Body of pancreas (tissue), 4 donors: ENCODE results near the gene DNER. TPM values are rescaled to one million over a fixed set of nuclear protein-coding genes. Genes with fewer than 3 reads are reported as not detected.

ENCODE experiments used
- ATAC-seq: fragments of 150-250 bp; one replicate; pipeline ENCODE4 v1.9.1; 2016
- DNase-seq, 4 donors: peaks; one replicate each; pipeline ENCODE4 v3.0.0-alpha.2; 2019
- H3K27ac ChIP-seq, 4 donors: fragments of 200-600 bp; sonication (generic); 1 replicate in 3 of 4; 2 replicates in 1 of 4; pipeline versions ENCODE4 v1.5.1 to v1.6.1; 2016 to 2019; ENCODE audit warnings: mild to moderate bottlenecking in 1 of 4, mixed read lengths in 1 of 4, moderate library complexity in 1 of 4
- H3K27me3 ChIP-seq, 2 donors: fragments of 200-600 bp; sonication (generic); one replicate each; pipeline ENCODE4 v1.6.0; 2016; ENCODE audit warnings: mild to moderate bottlenecking in 1 of 2
- H3K36me3 ChIP-seq, 2 donors: fragments of 200-600 bp; sonication (generic); replicated peaks in 1 of 2; 2 replicates each; pipeline ENCODE4 v1.5.1; 2016; ENCODE audit warnings: low read depth in 2 of 2; ENCODE audit not compliant: insufficient read depth in 1 of 2
- H3K4me1 ChIP-seq: fragments of 200-600 bp; sonication (generic); one replicate; pipeline ENCODE4 v1.6.0; 2016
- H3K4me3 ChIP-seq, 2 donors: fragments of 200-600 bp; sonication (generic); 1 replicate in 1 of 2; 2 replicates in 1 of 2; pipeline ENCODE4 v1.5.1; 2016 to 2019
- H3K9me3 ChIP-seq, 3 donors: fragments of 200-600 bp; sonication (generic); 1 replicate in 2 of 3; 2 replicates in 1 of 3; pipeline ENCODE4 v1.5.1; 2016
- POLR2A ChIP-seq, 3 donors: fragments of 450-650 bp; IDR thresholded peaks; one replicate each; pipeline ENCODE4 v1.6.1; 2016; ENCODE audit warnings: antibody characterized with exemption in 3 of 3, mild to moderate bottlenecking in 2 of 3
- WGBS, 2 donors: methylation state at CpG; one replicate each; pipeline ENCODE4 v1.1.5; 2017; 5-methylcytosine and 5-hydroxymethylcytosine counted together
- intact Hi-C: fragments of 100-400 bp; cut with DNase I; formaldehyde crosslinking; loops from one replicate; pipeline ENCODE4 v1.15.1; 2023
- total RNA-seq, 2 donors: library from RNA; depleted of rRNA; stranded (reverse); fragments of >200 nt; gene quantifications; one replicate each; pipeline ENCODE4 v1.1.0, GENCODE V29; 2016
- TF ChIP-seq, protein P1 (sequence below), 7 experiments: fragments of 450-650 bp in 4 of 7; fragments of 200-600 bp in 3 of 7; sonication (generic) in 3 of 7; IDR thresholded peaks; one replicate each; pipeline ENCODE4 v1.5.1; 2016 to 2019; ENCODE audit warnings: antibody characterized with exemption in 7 of 7

DNER gene
- total RNA-seq, 2 donors from 2014 or later = 0.78 to 1.3 TPM

GRCh38 chr2:229564300-229564907, 150.0 kb downstream of the DNER start:
- Histone ChIP-seq H3K9me3 (no peaks in the 10 kb centered on the region), H3K4me1 (no peaks in the 10 kb centered on the region), H3K36me3 (no peaks in the 10 kb centered on the region), H3K27ac (no peak overlapping the region), H3K27me3 (no peaks in the 10 kb centered on the region), H3K4me3 (no peak overlapping the region)
- TF ChIP-seq, protein P1, sequence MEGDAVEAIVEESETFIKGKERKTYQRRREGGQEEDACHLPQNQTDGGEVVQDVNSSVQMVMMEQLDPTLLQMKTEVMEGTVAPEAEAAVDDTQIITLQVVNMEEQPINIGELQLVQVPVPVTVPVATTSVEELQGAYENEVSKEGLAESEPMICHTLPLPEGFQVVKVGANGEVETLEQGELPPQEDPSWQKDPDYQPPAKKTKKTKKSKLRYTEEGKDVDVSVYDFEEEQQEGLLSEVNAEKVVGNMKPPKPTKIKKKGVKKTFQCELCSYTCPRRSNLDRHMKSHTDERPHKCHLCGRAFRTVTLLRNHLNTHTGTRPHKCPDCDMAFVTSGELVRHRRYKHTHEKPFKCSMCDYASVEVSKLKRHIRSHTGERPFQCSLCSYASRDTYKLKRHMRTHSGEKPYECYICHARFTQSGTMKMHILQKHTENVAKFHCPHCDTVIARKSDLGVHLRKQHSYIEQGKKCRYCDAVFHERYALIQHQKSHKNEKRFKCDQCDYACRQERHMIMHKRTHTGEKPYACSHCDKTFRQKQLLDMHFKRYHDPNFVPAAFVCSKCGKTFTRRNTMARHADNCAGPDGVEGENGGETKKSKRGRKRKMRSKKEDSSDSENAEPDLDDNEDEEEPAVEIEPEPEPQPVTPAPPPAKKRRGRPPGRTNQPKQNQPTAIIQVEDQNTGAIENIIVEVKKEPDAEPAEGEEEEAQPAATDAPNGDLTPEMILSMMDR (IDR thresholded peaks at IDR 0.05) = peak in 1 of 7 experiments; percentile 5
- no peak for TF ChIP-seq POLR2A (IDR thresholded peaks at IDR 0.05)
- ATAC-seq = no peak
- no peak for DNase-seq
- 54 to 66% methylated on average over 2 of the region's 2 CpGs for WGBS, 2 donors
- intact Hi-C loops = no loop called here

- H3K36me3 ChIP-seq = no peaks in the 10 kb centered on the region
- 54 to 64% methylated on average over 5 of the region's 5 CpGs for WGBS, 2 donors
- ATAC-seq (no peak), DNase-seq (no peak)
- H3K27me3 ChIP-seq = no peaks in the 10 kb centered on the region
- H3K9me3 ChIP-seq = no peaks in the 10 kb centered on the region
- H3K4me3 ChIP-seq = no peak overlapping the region
- intact Hi-C loops = no loop called here
- H3K27ac ChIP-seq = no peak overlapping the region
- TF ChIP-seq, protein P1 (IDR thresholded peaks at IDR 0.05) = no peak
- no peak for TF ChIP-seq POLR2A (IDR thresholded peaks at IDR 0.05)
- H3K4me1 ChIP-seq = no peaks in the 10 kb centered on the region
Observed at GRCh38 chr2:229563388-229563787, 151.0 kb downstream of the DNER start.

DNA sequence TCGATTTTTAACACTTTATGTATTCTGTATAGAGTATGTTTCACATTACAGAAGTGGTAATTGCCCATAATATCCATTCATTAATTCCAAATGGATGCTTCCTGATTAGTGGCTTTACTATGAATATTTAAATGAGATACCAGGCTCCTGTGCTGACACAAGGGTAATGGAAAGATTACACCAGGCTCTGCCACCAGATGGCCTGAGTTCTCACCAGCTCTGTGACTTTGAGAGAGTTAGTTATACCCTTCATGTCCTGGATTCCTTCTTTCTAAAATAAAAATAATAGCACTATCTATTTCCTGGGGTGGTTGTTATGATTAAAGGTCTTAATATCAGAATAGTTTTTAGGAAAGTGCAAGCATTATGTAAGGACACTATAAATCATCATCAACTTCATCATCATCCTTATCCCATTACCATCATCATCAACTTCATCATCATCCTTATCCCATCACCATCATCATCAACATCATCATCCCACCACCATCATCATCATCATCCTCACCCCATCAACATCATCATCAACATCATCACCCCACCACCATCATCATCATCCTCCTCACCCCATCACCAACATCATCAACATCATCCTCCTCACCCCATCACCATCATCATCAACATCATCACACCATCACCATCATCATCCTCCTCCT, 151.8 kb downstream of the DNER start:
- Histone ChIP-seq H3K27ac (no peak overlapping the region), H3K27me3 (no peaks in the 10 kb centered on the region), H3K36me3 (no peaks in the 10 kb centered on the region), H3K4me3 (no peak overlapping the region), H3K4me1 (no peaks in the 10 kb centered on the region), H3K9me3 (no peaks in the 10 kb centered on the region)
- 36 to 46% methylated on average over 1 of the region's 1 CpG for WGBS, 2 donors
- intact Hi-C loops = no loop called here
- ATAC-seq = no peak
- TF ChIP-seq POLR2A (IDR thresholded peaks at IDR 0.05) = no peak
- TF ChIP-seq, protein P1 (IDR thresholded peaks at IDR 0.05) = no peak
- DNase-seq = no peak

- 24 to 35% methylated on average over 1 of the region's 1 CpG for WGBS, 2 donors
- TF ChIP-seq, protein P1 (IDR thresholded peaks at IDR 0.05) = no peak
- no peak for TF ChIP-seq POLR2A (IDR thresholded peaks at IDR 0.05)
- no peaks in the 10 kb centered on the region for H3K9me3 ChIP-seq
- intact Hi-C loops = no loop called here
- H3K4me3 ChIP-seq = no peak overlapping the region
- H3K27me3 ChIP-seq = no peaks in the 10 kb centered on the region
- no peaks in the 10 kb centered on the region for H3K4me1 ChIP-seq
- no peaks in the 10 kb centered on the region for H3K36me3 ChIP-seq
- DNase-seq (no peak), ATAC-seq (no peak)
- no peak overlapping the region for H3K27ac ChIP-seq
Observed at GRCh38 chr2:229559986-229560385, 154.4 kb downstream of the DNER start.

GRCh38 chr2:229553091-229553490, 161.3 kb downstream of the DNER start:
- Histone ChIP-seq H3K4me3 (no peak overlapping the region), H3K36me3 (no peaks in the 10 kb centered on the region), H3K9me3 (no peaks in the 10 kb centered on the region)

More at GRCh38 chr2:229553091-229553490, 161.3 kb downstream of the DNER start:
- no peaks in the 10 kb centered on the region for H3K4me1 ChIP-seq
- no peak for ATAC-seq
- no peak for DNase-seq
- H3K27me3 ChIP-seq = no peaks in the 10 kb centered on the region
- H3K27ac ChIP-seq = no peak overlapping the region
- TF ChIP-seq, protein P1 (IDR thresholded peaks at IDR 0.05) = no peak
- TF ChIP-seq POLR2A (IDR thresholded peaks at IDR 0.05) = no peak
- intact Hi-C loops = no loop called here
- WGBS, 2 donors = 71 to 86% methylated on average over 1 of the region's 1 CpG
